GM21786 (cell line): ENCODE results near the gene BORCS8.

Experiments
- ATAC-seq: cut with Tn5 transposase; IDR thresholded peaks from one replicate; pipeline ENCODE4 v1.9.1; 2021; ENCODE audit not compliant: unreplicated experiment

Gene BORCS8

GRCh38 chr19:19214892-19215291 is 22.9 kb upstream of the BORCS8 start:
- no peak for ATAC-seq

GRCh38 chr19:19214159-19214490 is 22.2 kb upstream of the BORCS8 start:
- ATAC-seq, result no peak

- no peak for ATAC-seq
Measured at GRCh38 chr19:19213426-19214158, 21.6 kb upstream of the BORCS8 start.

GRCh38 chr19:19212916-19213315 is 21.0 kb upstream of the BORCS8 start:
- ATAC-seq, result no peak

- ATAC-seq, result no peak
Measured at GRCh38 chr19:19211499-19212420, 19.8 kb upstream of the BORCS8 start, which contains the start of gene NCAN. Gene NCAN, plus strand, starts transcription at chr19:19211958. Its CDS starts 4,996 bp downstream, at chr19:19216954.

GRCh38 chr19:19209372-19209771 is 17.4 kb upstream of the BORCS8 start:
- ATAC-seq, result no peak

GRCh38 chr19:19207637-19208572 is 16.0 kb upstream of the BORCS8 start:
- ATAC-seq, result no peak

- no peak for ATAC-seq
Measured at GRCh38 chr19:19206938-19207337, 15.0 kb upstream of the BORCS8 start.

GRCh38 chr19:19205416-19206410 is 13.8 kb upstream of the BORCS8 start:
- ATAC-seq, result no peak

- no peak for ATAC-seq
Measured at GRCh38 chr19:19204181-19204580, 12.2 kb upstream of the BORCS8 start.

- peak; percentile 83 for ATAC-seq
Measured at GRCh38 chr19:19203012-19203856, 11.3 kb upstream of the BORCS8 start, which contains the start of gene NR2C2AP. Gene NR2C2AP, minus strand, starts transcription at chr19:19203414. Its CDS starts 354 bp downstream, at chr19:19203060.

GRCh38 chr19:19202707-19203011 is 10.7 kb upstream of the BORCS8 start:
- ATAC-seq, result no peak

- ATAC-seq, result no peak
Measured at GRCh38 chr19:19201697-19202630, 10.0 kb upstream of the BORCS8 start.

- no peak for ATAC-seq
Measured at GRCh38 chr19:19193926-19194325, 2.0 kb upstream of the BORCS8 start.

GRCh38 chr19:19192910-19193423 is 1.0 kb upstream of the BORCS8 start:
- no peak for ATAC-seq

- no peak for ATAC-seq
Measured at GRCh38 chr19:19191768-19192077, 229 bp downstream of the BORCS8 start.

GRCh38 chr19:19186742-19187141 is 5.2 kb downstream of the BORCS8 start:
- ATAC-seq, result no peak
